Endometrium (tissue), 2 donors: ENCODE measurements around the gene KRT1.
"Not testable (repeated sequence)": the region's sequence is repeated elsewhere in the genome, so short reads cannot be mapped to it uniquely, and the experiment has no call there.

Experiments
- FAIRE-seq: peaks from 2 replicates; lab custom pipeline; 2012; peaks lifted over from hg19 to GRCh38; lab: Jason Lieb, UNC
- donor health status: control.
- donor health status: control.

Gene KRT1

GRCh38 chr12:52682381-52682660, 2.1 kb upstream of the KRT1 start:
- no peak for FAIRE-seq

GRCh38 chr12:52681526-52682380, 1.5 kb upstream of the KRT1 start:
- FAIRE-seq = no peak

- no peak for FAIRE-seq
Measured at GRCh38 chr12:52679875-52680274, 332 bp downstream of the KRT1 start.

GRCh38 chr12:52677671-52678070, 2.5 kb downstream of the KRT1 start:
- FAIRE-seq = no peak

GRCh38 chr12:52677126-52677525, 3.1 kb downstream of the KRT1 start:
- no peak for FAIRE-seq

- no peak for FAIRE-seq
Measured at GRCh38 chr12:52676163-52676562, 4.0 kb downstream of the KRT1 start.

- no peak for FAIRE-seq
Measured at GRCh38 chr12:52675301-52675701, 4.9 kb downstream of the KRT1 start.

GRCh38 chr12:52674433-52674775, 5.8 kb downstream of the KRT1 start:
- no peak for FAIRE-seq

GRCh38 chr12:52673713-52674432, 6.3 kb downstream of the KRT1 start:
- FAIRE-seq = no peak

GRCh38 chr12:52673217-52673616, 7.0 kb downstream of the KRT1 start:
- no peak for FAIRE-seq

- no peak for FAIRE-seq
Measured at GRCh38 chr12:52672321-52672933, 7.8 kb downstream of the KRT1 start.

- FAIRE-seq = no peak
Measured at GRCh38 chr12:52670961-52671360, 9.2 kb downstream of the KRT1 start.

GRCh38 chr12:52670506-52670905, 9.7 kb downstream of the KRT1 start:
- no peak for FAIRE-seq

- FAIRE-seq = not testable (repeated sequence)
Measured at GRCh38 chr12:52669941-52670340, 10.3 kb downstream of the KRT1 start.

GRCh38 chr12:52669426-52669825, 10.8 kb downstream of the KRT1 start:
- FAIRE-seq = no peak

GRCh38 chr12:52667931-52668330, 12.3 kb downstream of the KRT1 start:
- no peak for FAIRE-seq

- FAIRE-seq = no peak
Measured at GRCh38 chr12:52667509-52667908, 12.7 kb downstream of the KRT1 start.

GRCh38 chr12:52666471-52666870, 13.7 kb downstream of the KRT1 start:
- FAIRE-seq = no peak

GRCh38 chr12:52663420-52663819, 16.8 kb downstream of the KRT1 start:
- FAIRE-seq = no peak

- FAIRE-seq = no peak
Measured at GRCh38 chr12:52662918-52663229, 17.3 kb downstream of the KRT1 start.

- FAIRE-seq = no peak
Measured at GRCh38 chr12:52662093-52662917, 17.9 kb downstream of the KRT1 start.

GRCh38 chr12:52661668-52662067, 18.5 kb downstream of the KRT1 start:
- no peak for FAIRE-seq
